GM12891 (cell line): ENCODE measurements around the gene BBS5.
"Not testable (repeated sequence)": the region's sequence is repeated elsewhere in the genome, so short reads cannot be mapped to it uniquely, and the experiment has no call there.

ENCODE experiments used
- DNase-seq: peaks from one replicate; pipeline ENCODE4 v3.0.0; 2011; ENCODE audit warnings: low spot score; ENCODE audit not compliant: insufficient read length
- FAIRE-seq: peaks from 2 replicates; lab custom pipeline; 2011; peaks lifted over from hg19 to GRCh38; lab: Jason Lieb, UNC
- PAX5 ChIP-seq: IDR thresholded peaks from 2 replicates; pipeline ENCODE4 v1.6.1; 2011; ENCODE audit warnings: low read length, moderate library complexity, mild to moderate bottlenecking; ENCODE audit not compliant: insufficient read depth, severe bottlenecking
- POLR2A ChIP-seq: IDR thresholded peaks from 2 replicates; pipeline ENCODE4 v1.6.1; 2011; ENCODE audit warnings: low read depth, low read length, control low read depth
- POLR2AphosphoS5 ChIP-seq: IDR thresholded peaks from 2 replicates; pipeline ENCODE4 v1.6.1; 2011; ENCODE audit warnings: low read depth, low read length, control low read depth
- POU2F2 ChIP-seq: IDR thresholded peaks from 2 replicates; pipeline ENCODE4 v1.6.1; 2011; ENCODE audit warnings: low read depth, mild to moderate bottlenecking, control low read depth, low read length, moderate library complexity
- SPI1 ChIP-seq: IDR thresholded peaks from 2 replicates; pipeline ENCODE4 v1.6.1; 2011; ENCODE audit warnings: low read depth, low read length, control low read depth
- TAF1 ChIP-seq: IDR thresholded peaks from 2 replicates; pipeline ENCODE4 v1.6.1; 2011; ENCODE audit warnings: low read depth, low read length, control low read depth

Gene BBS5

DNA sequence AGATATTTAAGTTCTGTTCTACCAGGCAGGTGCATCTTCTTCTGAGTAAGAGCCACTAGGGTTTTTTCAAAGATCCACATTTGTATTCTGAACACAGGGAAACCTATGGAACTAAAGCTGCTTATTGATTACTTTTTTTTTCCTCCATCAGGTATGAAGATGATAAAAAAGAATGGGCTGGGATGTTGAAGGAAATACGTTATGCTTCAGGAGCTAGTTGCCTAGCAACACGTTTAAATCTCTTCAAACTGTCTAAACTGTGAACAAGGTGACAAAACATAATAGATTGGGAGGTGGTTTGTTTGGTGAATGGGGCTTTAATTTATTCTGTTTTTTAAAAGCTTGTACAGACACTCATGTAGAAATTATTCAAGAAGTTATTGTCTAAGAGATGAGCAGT lies 46.1 kb downstream of the BBS5 start:
- no peak for FAIRE-seq
- TF ChIP-seq TAF1 = no peak
- no peak for TF ChIP-seq POLR2AphosphoS5
- TF ChIP-seq POLR2A = no peak
- TF ChIP-seq POU2F2 = no peak
- no peak for TF ChIP-seq SPI1
- no peak for TF ChIP-seq PAX5
- no peak for DNase-seq

DNA sequence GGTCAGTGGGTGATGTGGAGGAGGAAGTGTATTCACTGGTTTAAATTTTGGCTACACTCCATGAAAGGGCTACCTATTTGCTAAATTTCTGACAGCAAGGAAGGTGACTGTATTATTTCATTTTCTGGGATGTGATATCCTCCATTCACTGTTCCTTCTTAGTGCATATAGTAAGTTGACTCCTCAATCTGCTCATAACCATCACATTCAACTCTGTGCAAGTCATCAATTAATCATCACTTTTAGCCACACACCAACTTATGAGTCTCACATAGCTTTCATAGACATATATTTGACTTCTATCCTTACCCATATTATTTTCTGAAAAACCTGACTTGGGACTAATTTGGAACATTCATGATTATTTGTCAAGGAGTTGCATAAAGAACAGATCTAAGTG lies 47.2 kb downstream of the BBS5 start:
- DNase-seq = no peak
- TF ChIP-seq POU2F2 (no peak), POLR2AphosphoS5 (no peak), POLR2A (no peak)
- FAIRE-seq = peak; percentile 52

DNA sequence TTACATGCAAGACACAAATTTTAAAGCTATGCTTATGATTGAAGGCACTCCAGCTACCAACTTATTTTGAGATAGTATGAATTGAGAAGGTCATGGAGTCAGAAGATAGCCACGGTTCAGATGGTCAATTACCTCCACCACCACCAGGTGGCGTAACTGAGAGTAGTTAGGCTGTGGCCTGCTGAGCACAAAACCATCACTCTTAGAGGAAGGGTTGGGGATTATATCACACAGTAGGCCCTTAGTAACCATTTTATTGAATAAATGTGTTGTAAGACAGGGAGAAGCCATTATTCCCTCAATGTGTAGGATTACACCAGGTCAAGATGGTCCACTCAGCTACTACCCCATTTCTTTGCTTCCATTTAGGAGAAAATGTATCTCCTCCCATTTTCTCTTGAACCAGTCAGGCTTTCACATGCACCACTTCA lies 49.0 kb downstream of the BBS5 start:
- TF ChIP-seq TAF1 (no peak), PAX5 (no peak), SPI1 (no peak), POLR2AphosphoS5 (no peak), POU2F2 (no peak; the same call in 1 of the 2 replicates), POLR2A (no peak)
- DNase-seq (peak; percentile 8), FAIRE-seq (peak; percentile 98)

DNA sequence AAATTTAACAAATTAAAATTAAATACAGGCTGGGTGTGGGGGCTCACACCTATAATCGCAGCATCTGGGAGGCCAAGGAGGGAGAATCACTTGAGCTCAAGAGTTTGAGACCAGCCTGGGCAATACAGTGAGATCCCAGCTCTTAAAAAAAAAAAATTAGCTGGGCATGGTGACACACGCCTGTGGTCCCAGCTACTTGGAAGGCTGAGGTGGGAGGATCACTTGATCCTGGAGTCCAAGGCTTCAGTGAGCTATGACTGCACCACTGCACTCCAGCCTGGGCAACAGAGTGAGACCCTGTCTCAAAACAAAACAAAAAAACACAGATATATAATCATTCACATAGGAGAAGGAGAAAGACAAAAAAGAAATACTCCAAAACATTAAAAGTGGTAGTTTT lies 60.2 kb downstream of the BBS5 start:
- FAIRE-seq, DNase-seq: not testable (repeated sequence)

DNA sequence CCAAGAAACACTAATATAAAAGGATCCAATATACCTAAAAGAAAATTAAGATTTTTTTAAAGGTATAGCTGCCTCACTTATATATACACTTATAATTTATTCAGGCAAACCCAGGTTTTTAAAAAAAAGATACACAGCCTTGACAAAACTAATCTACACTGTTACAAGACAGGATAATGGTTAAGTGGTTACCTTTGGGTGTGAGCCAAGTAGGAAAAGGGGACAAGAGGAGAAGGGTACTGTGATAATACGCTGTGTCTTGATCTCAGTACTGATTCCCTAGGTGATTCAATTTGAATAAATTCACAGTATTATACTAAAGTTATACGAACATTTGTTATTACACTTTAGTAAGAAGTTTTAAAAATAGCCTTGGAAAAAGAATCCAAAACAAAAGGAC lies 60.9 kb downstream of the BBS5 start:
- TF ChIP-seq POU2F2 (no peak), SPI1 (no peak), PAX5 (no peak), POLR2AphosphoS5 (no peak)
- DNase-seq (no peak), FAIRE-seq (no peak)

DNA sequence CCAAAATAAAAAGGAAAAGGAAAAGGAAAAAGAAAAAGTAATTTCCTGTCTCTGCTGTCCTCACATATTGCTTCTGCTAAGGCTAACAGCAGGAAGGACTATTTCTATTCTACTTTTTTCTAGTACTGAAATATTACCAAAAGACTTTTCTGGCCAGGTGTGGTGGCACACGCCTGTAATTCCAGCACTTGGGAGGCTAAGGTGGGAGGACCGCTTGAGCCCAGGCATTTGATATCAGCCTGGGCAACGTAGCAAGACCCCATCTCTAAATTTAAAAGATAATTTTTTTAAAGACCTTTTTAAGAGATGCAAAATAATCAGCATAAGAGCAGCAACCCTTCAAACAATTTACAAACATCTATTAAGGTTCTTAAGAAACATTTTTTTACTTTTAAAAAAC lies 63.1 kb downstream of the BBS5 start:
- DNase-seq = no peak
- TF ChIP-seq POU2F2 (no peak), POLR2AphosphoS5 (no peak), POLR2A (no peak), PAX5 (no peak), TAF1 (no peak), SPI1 (no peak)
- FAIRE-seq = no peak

DNA sequence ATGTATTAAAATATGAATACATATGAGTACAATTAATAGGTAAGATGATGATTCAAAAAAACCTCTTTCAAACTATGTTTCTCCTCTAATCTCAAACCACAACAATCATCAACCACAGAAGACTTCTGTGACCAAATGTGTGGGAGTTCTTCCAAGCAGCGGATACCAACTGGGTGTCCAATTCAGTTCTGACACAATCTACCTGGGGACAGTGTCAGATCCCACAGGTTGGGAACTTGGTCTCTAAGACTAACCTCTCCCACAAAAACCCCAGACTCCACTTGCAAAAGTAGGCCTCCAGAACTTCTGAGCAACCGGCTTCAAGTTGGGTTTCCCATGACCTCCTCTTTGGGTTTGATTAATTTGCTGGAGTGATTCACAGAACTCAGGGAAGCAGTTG lies 67.5 kb downstream of the BBS5 start:
- DNase-seq (no peak), FAIRE-seq (no peak)
- no peak for TF ChIP-seq POLR2AphosphoS5
- no peak for TF ChIP-seq SPI1
- TF ChIP-seq POU2F2 = no peak
- no peak for TF ChIP-seq PAX5
- TF ChIP-seq TAF1 = no peak
- TF ChIP-seq POLR2A = no peak
